NT2/D1 (cell line): ENCODE data around the gene SIM2.

Experiments used
- DNase-seq: peaks from one replicate; pipeline ENCODE4 v3.0.0-alpha.2; 2011; ENCODE audit warnings: low read depth, low spot score
- H3K27me3 ChIP-seq: 2 replicates; pipeline ENCODE4 v1.6.0; 2011; ENCODE audit warnings: mild to moderate bottlenecking; ENCODE audit not compliant: insufficient read length, insufficient read depth
- H3K36me3 ChIP-seq: 2 replicates; pipeline ENCODE4 v1.6.1; 2011; ENCODE audit warnings: mild to moderate bottlenecking, low read length, mixed read lengths; ENCODE audit not compliant: insufficient read depth, insufficient read length
- H3K4me1 ChIP-seq: 2 replicates; pipeline ENCODE4 v1.5.1; 2011; ENCODE audit not compliant: insufficient read depth, insufficient read length
- H3K4me3 ChIP-seq: 2 replicates; pipeline ENCODE4 v1.5.1; 2011; ENCODE audit warnings: low read depth; ENCODE audit not compliant: insufficient read length
- H3K9ac ChIP-seq: 2 replicates; pipeline ENCODE4 v1.6.0; 2011; ENCODE audit warnings: low read depth; ENCODE audit not compliant: insufficient read length
- H3K9me3 ChIP-seq: 2 replicates; pipeline ENCODE4 v1.5.1; 2011; ENCODE audit warnings: mild to moderate bottlenecking, low read length; ENCODE audit not compliant: insufficient read depth
- SUZ12 ChIP-seq: IDR thresholded peaks from 2 replicates; pipeline ENCODE4 v1.6.1; 2011; ENCODE audit not compliant: insufficient read length, insufficient read depth; ENCODE audit errors: extremely low read depth
- YY1 ChIP-seq: IDR thresholded peaks from 2 replicates; pipeline ENCODE4 v1.6.1; 2011; ENCODE audit not compliant: insufficient read length, insufficient read depth
- ZNF274 ChIP-seq: IDR thresholded peaks from 2 replicates; pipeline ENCODE4 v1.6.1; 2011; ENCODE audit warnings: mild to moderate bottlenecking, low read depth, low read length

SIM2 gene

GRCh38 chr21:36709868-36710728, 11.2 kb downstream of the SIM2 start:
- Histone ChIP-seq H3K4me3 (peak overlapping the region; percentile 29), H3K4me1 (peaks cover 26% of the 10 kb centered on the region), H3K36me3 (no peaks in the 10 kb centered on the region), H3K9ac (no peak overlapping the region), H3K27me3 (peaks cover 100% of the 10 kb centered on the region), H3K9me3 (no peaks in the 10 kb centered on the region)
- DNase-seq = no peak
- TF ChIP-seq YY1 (peak; percentile 15), SUZ12 (peak; percentile 21), ZNF274 (no peak)

- H3K27me3 ChIP-seq = peaks cover 100% of the 10 kb centered on the region
- H3K36me3 ChIP-seq = no peaks in the 10 kb centered on the region
- H3K4me1 ChIP-seq = peaks cover 24% of the 10 kb centered on the region
- peak overlapping the region; percentile 0 for H3K4me3 ChIP-seq
- H3K9ac ChIP-seq = no peak overlapping the region
- DNase-seq = no peak
- TF ChIP-seq ZNF274 (no peak), YY1 (peak; percentile 7)
- H3K9me3 ChIP-seq = no peaks in the 10 kb centered on the region
These were observed 11.8 kb downstream of the SIM2 start for GRCh38 chr21:36710729-36711048.

GRCh38 chr21:36713746-36714145, 14.8 kb downstream of the SIM2 start:
- no peak for TF ChIP-seq YY1
- TF ChIP-seq SUZ12 = no peak
- no peak for TF ChIP-seq ZNF274
- H3K4me3 ChIP-seq = no peak overlapping the region
- no peak overlapping the region for H3K9ac ChIP-seq
- DNase-seq = no peak
- no peaks in the 10 kb centered on the region for H3K36me3 ChIP-seq
- H3K27me3 ChIP-seq = peaks cover 97% of the 10 kb centered on the region
- no peaks in the 10 kb centered on the region for H3K9me3 ChIP-seq
- H3K4me1 ChIP-seq = peaks cover 12% of the 10 kb centered on the region

- Histone ChIP-seq H3K9ac (no peak overlapping the region), H3K27me3 (peaks cover 94% of the 10 kb centered on the region), H3K4me1 (peaks cover 14% of the 10 kb centered on the region), H3K4me3 (no peak overlapping the region), H3K36me3 (no peaks in the 10 kb centered on the region), H3K9me3 (no peaks in the 10 kb centered on the region)
- TF ChIP-seq SUZ12 (no peak), ZNF274 (no peak), YY1 (no peak)
- no peak for DNase-seq
These were observed 17.5 kb downstream of the SIM2 start for GRCh38 chr21:36716387-36716786.

GRCh38 chr21:36716836-36717235, 17.9 kb downstream of the SIM2 start:
- H3K27me3 ChIP-seq = peaks cover 93% of the 10 kb centered on the region
- no peak overlapping the region for H3K9ac ChIP-seq
- DNase-seq = no peak
- TF ChIP-seq ZNF274 = no peak
- no peak for TF ChIP-seq SUZ12
- TF ChIP-seq YY1 = no peak
- H3K4me3 ChIP-seq = no peak overlapping the region
- H3K4me1 ChIP-seq = peaks cover 14% of the 10 kb centered on the region
- no peaks in the 10 kb centered on the region for H3K36me3 ChIP-seq
- H3K9me3 ChIP-seq = no peaks in the 10 kb centered on the region

GRCh38 chr21:36717976-36718375, 19.1 kb downstream of the SIM2 start:
- no peak overlapping the region for H3K4me3 ChIP-seq
- no peaks in the 10 kb centered on the region for H3K9me3 ChIP-seq

GRCh38 chr21:36718951-36719501, 20.1 kb downstream of the SIM2 start:
- DNase-seq = no peak

More at GRCh38 chr21:36717976-36718375, 19.1 kb downstream of the SIM2 start:
- no peak for DNase-seq
- Histone ChIP-seq H3K9ac (no peak overlapping the region), H3K36me3 (no peaks in the 10 kb centered on the region), H3K4me1 (peaks cover 14% of the 10 kb centered on the region), H3K27me3 (peaks cover 91% of the 10 kb centered on the region)
- no peak for TF ChIP-seq ZNF274
- no peak for TF ChIP-seq YY1
- TF ChIP-seq SUZ12 = no peak

More at GRCh38 chr21:36718951-36719501, 20.1 kb downstream of the SIM2 start:
- peaks cover 85% of the 10 kb centered on the region for H3K27me3 ChIP-seq
- TF ChIP-seq ZNF274 (no peak), YY1 (no peak), SUZ12 (no peak)
- H3K4me1 ChIP-seq = peaks cover 14% of the 10 kb centered on the region
- no peaks in the 10 kb centered on the region for H3K9me3 ChIP-seq
- H3K36me3 ChIP-seq = no peaks in the 10 kb centered on the region
- no peak overlapping the region for H3K9ac ChIP-seq
- H3K4me3 ChIP-seq = no peak overlapping the region
